GM12892 (cell line): ENCODE measurements around the gene RAB27A.
"Not testable (repeated sequence)": the region's sequence is repeated elsewhere in the genome, so short reads cannot be mapped to it uniquely, and the experiment has no call there.

Experiments
- POLR2A ChIP-seq: IDR thresholded peaks from 2 replicates; pipeline ENCODE4 v1.6.1; 2011; ENCODE audit warnings: low read depth, low read length, control low read depth
- POLR2AphosphoS5 ChIP-seq: IDR thresholded peaks from 2 replicates; pipeline ENCODE4 v1.6.1; 2011; ENCODE audit warnings: low read depth, low read length, control low read depth

DNA sequence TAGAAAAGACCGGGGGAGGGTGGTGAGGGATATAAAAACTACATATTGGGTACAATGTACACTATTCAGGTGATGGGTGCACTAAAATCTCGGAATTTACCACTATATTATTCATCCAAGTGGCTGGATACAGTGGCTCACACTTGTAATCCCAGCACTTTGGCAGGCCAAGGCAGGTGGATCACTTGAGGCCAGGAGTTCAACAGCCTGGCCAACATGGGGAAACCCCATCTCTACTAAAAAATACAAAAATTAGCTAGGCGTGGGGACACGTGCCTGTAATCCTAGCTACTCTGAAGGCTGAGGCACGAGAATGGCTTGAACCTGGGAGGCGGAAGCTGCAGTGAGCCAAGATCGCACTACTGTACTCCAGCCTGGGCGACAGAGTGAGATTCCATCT is 37.4 kb downstream of the RAB27A start:
- TF ChIP-seq POLR2A, POLR2AphosphoS5: not testable (repeated sequence)
